Memory B cell (primary cell): ENCODE results near the gene C16orf87.

ENCODE experiments used
- ATAC-seq: fragments of 150-1000 bp; cut with Tn5 transposase; 2 replicates; pipeline ENCODE4 v1.10.0; 2021; ENCODE audit warnings: low read depth, mild to moderate bottlenecking, moderate library complexity
- DNase-seq, 2 donors: peaks; one replicate each; pipeline ENCODE4 v3.0.0; 2022; ENCODE audit warnings: low spot score in 2 of 2
- H3K27ac Mint-ChIP-seq: one replicate; pipeline ENCODE4 v1.8.0; 2022; ENCODE audit warnings: mild to moderate bottlenecking, moderate library complexity, mixed read lengths
- H3K27me3 Mint-ChIP-seq: one replicate; pipeline ENCODE4 v1.8.0; 2022; ENCODE audit warnings: mixed read lengths
- H3K36me3 Mint-ChIP-seq: one replicate; pipeline ENCODE4 v1.8.0; 2022; ENCODE audit warnings: mild to moderate bottlenecking, mixed read lengths
- H3K4me1 Mint-ChIP-seq: one replicate; pipeline ENCODE4 v1.8.0; 2022; ENCODE audit warnings: mixed read lengths
- H3K4me3 Mint-ChIP-seq: one replicate; pipeline ENCODE4 v1.8.0; 2022; ENCODE audit warnings: mild to moderate bottlenecking, moderate library complexity, mixed read lengths
- H3K9me3 Mint-ChIP-seq: one replicate; pipeline ENCODE4 v1.8.0; 2022; ENCODE audit warnings: mixed read lengths

Gene C16orf87

GRCh38 chr16:46832757-46833459 lies 1.9 kb upstream of the C16orf87 start:
- no peaks in the 10 kb centered on the region for H3K9me3 Mint-ChIP-seq
- no peak for ATAC-seq
- no peak overlapping the region for H3K27ac Mint-ChIP-seq
- DNase-seq = no peak
- no peak overlapping the region for H3K4me3 Mint-ChIP-seq
- peaks cover 31% of the 10 kb centered on the region for H3K4me1 Mint-ChIP-seq
- no peaks in the 10 kb centered on the region for H3K27me3 Mint-ChIP-seq
- H3K36me3 Mint-ChIP-seq = peaks cover 3% of the 10 kb centered on the region

- H3K27ac Mint-ChIP-seq = peak overlapping the region; percentile 96
- peaks cover 3% of the 10 kb centered on the region for H3K36me3 Mint-ChIP-seq
- peaks cover 26% of the 10 kb centered on the region for H3K4me1 Mint-ChIP-seq
- no peaks in the 10 kb centered on the region for H3K27me3 Mint-ChIP-seq
- peak overlapping the region; percentile 93 for H3K4me3 Mint-ChIP-seq
- H3K9me3 Mint-ChIP-seq = no peaks in the 10 kb centered on the region
- ATAC-seq = peak; percentile 13
- peak in 1 of 2 donors; percentile 9 for DNase-seq
Measured at GRCh38 chr16:46830417-46830901, 521 bp downstream of the C16orf87 start.

- no peaks in the 10 kb centered on the region for H3K9me3 Mint-ChIP-seq
- peaks cover 18% of the 10 kb centered on the region for H3K4me1 Mint-ChIP-seq
- H3K4me3 Mint-ChIP-seq = peak overlapping the region; percentile 67
- ATAC-seq (no peak), DNase-seq (no peak)
- no peaks in the 10 kb centered on the region for H3K27me3 Mint-ChIP-seq
- H3K27ac Mint-ChIP-seq = peak overlapping the region; percentile 51
- H3K36me3 Mint-ChIP-seq = peaks cover 5% of the 10 kb centered on the region
Measured at GRCh38 chr16:46828943-46829342, 2.0 kb downstream of the C16orf87 start.

GRCh38 chr16:46828292-46828691 lies 2.7 kb downstream of the C16orf87 start:
- no peaks in the 10 kb centered on the region for H3K27me3 Mint-ChIP-seq

GRCh38 chr16:46826631-46827030 lies 4.3 kb downstream of the C16orf87 start:
- H3K27me3 Mint-ChIP-seq = no peaks in the 10 kb centered on the region
- H3K4me3 Mint-ChIP-seq = no peak overlapping the region

More at GRCh38 chr16:46828292-46828691, 2.7 kb downstream of the C16orf87 start:
- no peak overlapping the region for H3K4me3 Mint-ChIP-seq
- DNase-seq = no peak
- H3K9me3 Mint-ChIP-seq = no peaks in the 10 kb centered on the region
- no peak overlapping the region for H3K27ac Mint-ChIP-seq
- H3K36me3 Mint-ChIP-seq = peaks cover 8% of the 10 kb centered on the region
- peaks cover 20% of the 10 kb centered on the region for H3K4me1 Mint-ChIP-seq
- no peak for ATAC-seq

GRCh38 chr16:46822270-46822669 lies 8.7 kb downstream of the C16orf87 start:
- no peaks in the 10 kb centered on the region for H3K27me3 Mint-ChIP-seq
- peaks cover 8% of the 10 kb centered on the region for H3K36me3 Mint-ChIP-seq
- DNase-seq (no peak), ATAC-seq (no peak)
- H3K9me3 Mint-ChIP-seq = no peaks in the 10 kb centered on the region
- peaks cover 9% of the 10 kb centered on the region for H3K4me1 Mint-ChIP-seq
- H3K27ac Mint-ChIP-seq = no peak overlapping the region
- no peak overlapping the region for H3K4me3 Mint-ChIP-seq

More at GRCh38 chr16:46826631-46827030, 4.3 kb downstream of the C16orf87 start:
- Mint-ChIP-seq H3K36me3 (peaks cover 8% of the 10 kb centered on the region), H3K4me1 (peaks cover 16% of the 10 kb centered on the region), H3K27ac (peak overlapping the region; percentile 52), H3K9me3 (no peaks in the 10 kb centered on the region)
- no peak for DNase-seq
- no peak for ATAC-seq

- no peak overlapping the region for H3K4me3 Mint-ChIP-seq
- H3K36me3 Mint-ChIP-seq = peaks cover 20% of the 10 kb centered on the region
- no peak overlapping the region for H3K27ac Mint-ChIP-seq
- H3K9me3 Mint-ChIP-seq = peaks cover 2% of the 10 kb centered on the region
- DNase-seq = no peak
- ATAC-seq = no peak
- peaks cover 29% of the 10 kb centered on the region for H3K4me1 Mint-ChIP-seq
- no peaks in the 10 kb centered on the region for H3K27me3 Mint-ChIP-seq
Measured at GRCh38 chr16:46817961-46818360, 13.0 kb downstream of the C16orf87 start.

- Mint-ChIP-seq H3K4me1 (peaks cover 36% of the 10 kb centered on the region), H3K36me3 (peaks cover 20% of the 10 kb centered on the region), H3K4me3 (no peak overlapping the region), H3K9me3 (peaks cover 2% of the 10 kb centered on the region), H3K27me3 (no peaks in the 10 kb centered on the region), H3K27ac (no peak overlapping the region)
- DNase-seq (no peak), ATAC-seq (no peak)
Measured at GRCh38 chr16:46814790-46815189, 16.2 kb downstream of the C16orf87 start.

GRCh38 chr16:46813611-46814010 lies 17.4 kb downstream of the C16orf87 start:
- no peak for ATAC-seq
- Mint-ChIP-seq H3K36me3 (peaks cover 18% of the 10 kb centered on the region), H3K4me1 (peaks cover 33% of the 10 kb centered on the region), H3K27me3 (no peaks in the 10 kb centered on the region), H3K4me3 (no peak overlapping the region), H3K9me3 (peaks cover 2% of the 10 kb centered on the region), H3K27ac (no peak overlapping the region)
- no peak for DNase-seq

GRCh38 chr16:46812781-46813540 lies 18.0 kb downstream of the C16orf87 start:
- H3K36me3 Mint-ChIP-seq = peaks cover 18% of the 10 kb centered on the region
- H3K4me3 Mint-ChIP-seq = no peak overlapping the region
- ATAC-seq (no peak), DNase-seq (no peak)
- H3K27ac Mint-ChIP-seq = peak overlapping the region; percentile 36
- peaks cover 33% of the 10 kb centered on the region for H3K4me1 Mint-ChIP-seq
- H3K27me3 Mint-ChIP-seq = no peaks in the 10 kb centered on the region
- peaks cover 2% of the 10 kb centered on the region for H3K9me3 Mint-ChIP-seq

- Mint-ChIP-seq H3K27ac (no peak overlapping the region), H3K27me3 (no peaks in the 10 kb centered on the region), H3K36me3 (peaks cover 14% of the 10 kb centered on the region), H3K4me1 (peaks cover 28% of the 10 kb centered on the region), H3K9me3 (peaks cover 2% of the 10 kb centered on the region), H3K4me3 (no peak overlapping the region)
- DNase-seq (no peak), ATAC-seq (no peak)
Measured at GRCh38 chr16:46811682-46812081, 19.3 kb downstream of the C16orf87 start.

- DNase-seq (no peak), ATAC-seq (peak; percentile 94)
- no peaks in the 10 kb centered on the region for H3K9me3 Mint-ChIP-seq
- no peaks in the 10 kb centered on the region for H3K27me3 Mint-ChIP-seq
- peaks cover 17% of the 10 kb centered on the region for H3K4me1 Mint-ChIP-seq
- no peak overlapping the region for H3K4me3 Mint-ChIP-seq
- H3K27ac Mint-ChIP-seq = no peak overlapping the region
- H3K36me3 Mint-ChIP-seq = peaks cover 12% of the 10 kb centered on the region
Measured at GRCh38 chr16:46808997-46809396, 22.0 kb downstream of the C16orf87 start.

GRCh38 chr16:46807336-46807735 lies 23.6 kb downstream of the C16orf87 start:
- DNase-seq = no peak
- no peak overlapping the region for H3K27ac Mint-ChIP-seq
- no peak for ATAC-seq
- peaks cover 9% of the 10 kb centered on the region for H3K36me3 Mint-ChIP-seq
- peaks cover 2% of the 10 kb centered on the region for H3K4me1 Mint-ChIP-seq
- no peaks in the 10 kb centered on the region for H3K9me3 Mint-ChIP-seq
- H3K27me3 Mint-ChIP-seq = no peaks in the 10 kb centered on the region
- no peak overlapping the region for H3K4me3 Mint-ChIP-seq

- no peaks in the 10 kb centered on the region for H3K4me1 Mint-ChIP-seq
- no peaks in the 10 kb centered on the region for H3K9me3 Mint-ChIP-seq
- no peak overlapping the region for H3K27ac Mint-ChIP-seq
- H3K4me3 Mint-ChIP-seq = no peak overlapping the region
- H3K36me3 Mint-ChIP-seq = peaks cover 11% of the 10 kb centered on the region
- H3K27me3 Mint-ChIP-seq = no peaks in the 10 kb centered on the region
- ATAC-seq = no peak
- no peak for DNase-seq
Measured at GRCh38 chr16:46803373-46803772, 27.6 kb downstream of the C16orf87 start.
